Astrocyte of the cerebellum (primary cell): Measurements from ENCODE around the gene ISM2.

Experiments used
- DNase-seq: peaks from one replicate; pipeline ENCODE4 v3.0.0-alpha.2; 2011; ENCODE audit warnings: low read depth
- H3K4me3 ChIP-seq: 2 replicates; pipeline ENCODE4 v1.5.1; 2011; ENCODE audit warnings: mild to moderate bottlenecking, low read depth, low read length, moderate library complexity
- CTCF ChIP-seq: IDR thresholded peaks from 2 replicates; pipeline ENCODE4 v1.5.1; 2012; ENCODE audit warnings: low read length, low read depth, moderate library complexity, mild to moderate bottlenecking; ENCODE audit errors: missing control alignments
- in situ Hi-C: cut with HindIII; loops from 2 replicates; pipeline ENCODE4 v1.10.0; 2017; ENCODE audit warnings: low sequenced_read_pairs

Gene ISM2

GRCh38 chr14:77488558-77488957 is 10.1 kb downstream of the ISM2 start:
- no peak for TF ChIP-seq CTCF
- in situ Hi-C loops, result loop anchor here (5.0 kb wide), 1 partner anchor 34 kb away; no protein-coding TSS in a partner anchor
- DNase-seq, result no peak
- H3K4me3 ChIP-seq, result no peak overlapping the region

GRCh38 chr14:77485901-77486678 is 12.5 kb downstream of the ISM2 start:
- no peak overlapping the region for H3K4me3 ChIP-seq
- no peak for DNase-seq
- in situ Hi-C loops, result loop anchor here (5.0 kb wide), 1 partner anchor 36 kb away; no protein-coding TSS in a partner anchor
- TF ChIP-seq CTCF, result no peak

GRCh38 chr14:77485256-77485655 is 13.4 kb downstream of the ISM2 start:
- no peak for TF ChIP-seq CTCF
- DNase-seq, result no peak
- in situ Hi-C loops, result loop anchor here (5.0 kb wide), 1 partner anchor 37 kb away; no protein-coding TSS in a partner anchor
- H3K4me3 ChIP-seq, result no peak overlapping the region

GRCh38 chr14:77482422-77482821 is 16.2 kb downstream of the ISM2 start:
- TF ChIP-seq CTCF, result no peak
- H3K4me3 ChIP-seq, result no peak overlapping the region
- in situ Hi-C loops, result no loop called here
- no peak for DNase-seq

- no peak for TF ChIP-seq CTCF
- H3K4me3 ChIP-seq, result no peak overlapping the region
- no peak for DNase-seq
- in situ Hi-C loops, result no loop called here
These were observed 19.8 kb downstream of the ISM2 start for GRCh38 chr14:77478796-77479195.

GRCh38 chr14:77478029-77478428 is 20.6 kb downstream of the ISM2 start:
- no peak for TF ChIP-seq CTCF
- no peak for DNase-seq
- H3K4me3 ChIP-seq, result no peak overlapping the region
- in situ Hi-C loops, result no loop called here
